K562 (cell line): ENCODE results near the gene E2F3. TPM values are rescaled to one million over a fixed set of nuclear protein-coding genes. Genes with fewer than 3 reads are reported as not detected.

Source experiments
- ARID1B ChIP-seq: fragments of 450-650 bp; IDR thresholded peaks from 2 replicates; pipeline ENCODE4 v1.6.1; 2016; ENCODE audit warnings: antibody characterized with exemption, mild to moderate bottlenecking, inconsistent platforms
- CEBPB ChIP-seq: fragments of 450-650 bp; IDR thresholded peaks from 2 replicates; pipeline ENCODE4 v1.6.1; 2016; ENCODE audit warnings: missing genetic modification characterization, missing compliant biosample characterization
- CXXC5 ChIP-seq: fragments of 250-450 bp; sonication (Bioruptor Pico); IDR thresholded peaks from 2 replicates; pipeline ENCODE4 v1.8.0; 2022; ENCODE audit warnings: inconsistent platforms, mild to moderate bottlenecking, moderate library complexity
- DPF2 ChIP-seq: fragments of 450-650 bp; IDR thresholded peaks from 2 replicates; pipeline ENCODE4 v1.6.1; 2016
- E2F4 ChIP-seq: sonication (generic); formaldehyde crosslinking; IDR thresholded peaks from 2 replicates; pipeline ENCODE4 v1.8.0; 2022; ENCODE audit warnings: mild to moderate bottlenecking, low read depth, missing genetic modification reagents
- ESRRB ChIP-seq: fragments of 250-450 bp; sonication (Bioruptor Pico); IDR thresholded peaks from 2 replicates; pipeline ENCODE4 v1.5.0; 2020; ENCODE audit warnings: mild to moderate bottlenecking, moderate library complexity, borderline replicate concordance
- ETV5 ChIP-seq: sonication (generic); formaldehyde crosslinking; IDR thresholded peaks from 2 replicates; pipeline ENCODE4 v1.4.0; 2020; ENCODE audit warnings: low read depth, mild to moderate bottlenecking, missing genetic modification reagents
- HMG20B ChIP-seq: fragments of 250-450 bp; sonication (Bioruptor Pico); IDR thresholded peaks from 2 replicates; pipeline ENCODE4 v1.5.0; 2021; ENCODE audit warnings: mild to moderate bottlenecking
- JUNB ChIP-seq: fragments of 450-650 bp; formaldehyde crosslinking; conservative IDR thresholded peaks from 2 replicates; pipeline ENCODE4 v1.4.0; 2020; ENCODE audit warnings: mild to moderate bottlenecking
- MAFG ChIP-seq: fragments of 450-650 bp; conservative IDR thresholded peaks from 2 replicates; pipeline ENCODE4 v1.6.1; 2016; ENCODE audit warnings: missing genetic modification characterization, missing compliant biosample characterization
- MYC ChIP-seq, 2 experiments: fragments of 250-450 bp in 1 of 2; sonication (Bioruptor Pico) in 1 of 2; IDR thresholded peaks; 2 replicates each; pipeline versions ENCODE4 v1.5.1 to v1.6.1; 2012 to 2021; ENCODE audit warnings: low read depth in 2 of 2, borderline replicate concordance in 1 of 2, improper control_type of control experiment in 1 of 2, low read length in 1 of 2, mild to moderate bottlenecking in 1 of 2, moderate library complexity in 1 of 2
- NR1H2 ChIP-seq: sonication (generic); formaldehyde crosslinking; IDR thresholded peaks from 2 replicates; pipeline ENCODE4 v1.4.0; 2020; ENCODE audit warnings: mild to moderate bottlenecking, missing genetic modification reagents
- RAD21 ChIP-seq, 2 experiments: fragments of 250-450 bp in 1 of 2; fragments of 450-650 bp in 1 of 2; sonication (Bioruptor Pico) in 1 of 2; formaldehyde crosslinking in 1 of 2; IDR thresholded peaks in 1 of 2; conservative IDR thresholded peaks in 1 of 2; 2 replicates each; pipeline versions ENCODE4 v1.4.0 to v1.8.0; 2020 to 2022; ENCODE audit warnings: mild to moderate bottlenecking in 2 of 2, moderate library complexity in 1 of 2
- RFX7 ChIP-seq: fragments of 250-450 bp; sonication (Bioruptor Pico); IDR thresholded peaks from 2 replicates; pipeline ENCODE4 v1.5.1; 2021; ENCODE audit warnings: mild to moderate bottlenecking
- USF2 ChIP-seq: sonication (generic); formaldehyde crosslinking; IDR thresholded peaks from 2 replicates; pipeline ENCODE4 v1.5.0; 2020; ENCODE audit warnings: missing genetic modification reagents
- WHSC1 ChIP-seq: IDR thresholded peaks from one replicate; pipeline ENCODE4 v1.6.1; 2012; ENCODE audit warnings: low read length, control low read depth, inconsistent platforms
- ZHX1 ChIP-seq: fragments of 150-350 bp; conservative IDR thresholded peaks from 2 replicates; pipeline ENCODE4 v1.6.1; 2014; ENCODE audit warnings: low read length
- ZNF121 ChIP-seq: sonication (generic); formaldehyde crosslinking; conservative IDR thresholded peaks from 2 replicates; pipeline ENCODE4 v1.8.0; 2022; ENCODE audit warnings: missing genetic modification reagents
- ZNF316 ChIP-seq: fragments of 450-650 bp; IDR thresholded peaks from 2 replicates; pipeline ENCODE4 v1.6.1; 2016
- ZNF398 ChIP-seq: fragments of 250-450 bp; sonication (Bioruptor Pico); IDR thresholded peaks from 2 replicates; pipeline ENCODE4 v1.8.0; 2021; ENCODE audit warnings: moderate library complexity, mild to moderate bottlenecking, inconsistent platforms
- ZNF717 ChIP-seq: fragments of 250-450 bp; sonication (Bioruptor Pico); IDR thresholded peaks from 2 replicates; pipeline ENCODE4 v1.5.0; 2021
- polyA plus RNA-seq, 8 experiments: library from polyadenylated mRNA; depleted of rRNA in 4 of 8; stranded (reverse) in 5 of 8; unstranded in 3 of 8; fragments of >200 nt; fragmentation: Nextera tagmentation in 2 of 8; fragmentation: Illumina TruSeq in 1 of 8; extraction: Ambion mirVana in 2 of 8; extraction: Trizol in 1 of 8; gene quantifications; 2 replicates each; pipeline versions ENCODE4 v1.2.1 to v1.2.3, GENCODE V29; 2011 to 2014; ENCODE audit warnings: inconsistent platforms in 1 of 8, missing spikeins in 1 of 8
- total RNA-seq, 7 experiments: library from RNA; depleted of rRNA in 6 of 7; stranded (reverse); fragments of >200 nt in 6 of 7; fragmentation: Illumina TruSeq in 2 of 7; extraction: Trizol in 2 of 7; gene quantifications; 2 replicates each; pipeline versions ENCODE4 v1.2.1 to v1.2.3, GENCODE V29; 2011 to 2021; ENCODE audit warnings: low replicate concordance in 1 of 7

Gene E2F3
- total and polyA plus RNA-seq, 9 of the 15 experiments (the other 6 are each of a cell fraction or from before 2014, with no cell fraction given): 11.1 to 44.7 (median 27.2) TPM

DNA sequence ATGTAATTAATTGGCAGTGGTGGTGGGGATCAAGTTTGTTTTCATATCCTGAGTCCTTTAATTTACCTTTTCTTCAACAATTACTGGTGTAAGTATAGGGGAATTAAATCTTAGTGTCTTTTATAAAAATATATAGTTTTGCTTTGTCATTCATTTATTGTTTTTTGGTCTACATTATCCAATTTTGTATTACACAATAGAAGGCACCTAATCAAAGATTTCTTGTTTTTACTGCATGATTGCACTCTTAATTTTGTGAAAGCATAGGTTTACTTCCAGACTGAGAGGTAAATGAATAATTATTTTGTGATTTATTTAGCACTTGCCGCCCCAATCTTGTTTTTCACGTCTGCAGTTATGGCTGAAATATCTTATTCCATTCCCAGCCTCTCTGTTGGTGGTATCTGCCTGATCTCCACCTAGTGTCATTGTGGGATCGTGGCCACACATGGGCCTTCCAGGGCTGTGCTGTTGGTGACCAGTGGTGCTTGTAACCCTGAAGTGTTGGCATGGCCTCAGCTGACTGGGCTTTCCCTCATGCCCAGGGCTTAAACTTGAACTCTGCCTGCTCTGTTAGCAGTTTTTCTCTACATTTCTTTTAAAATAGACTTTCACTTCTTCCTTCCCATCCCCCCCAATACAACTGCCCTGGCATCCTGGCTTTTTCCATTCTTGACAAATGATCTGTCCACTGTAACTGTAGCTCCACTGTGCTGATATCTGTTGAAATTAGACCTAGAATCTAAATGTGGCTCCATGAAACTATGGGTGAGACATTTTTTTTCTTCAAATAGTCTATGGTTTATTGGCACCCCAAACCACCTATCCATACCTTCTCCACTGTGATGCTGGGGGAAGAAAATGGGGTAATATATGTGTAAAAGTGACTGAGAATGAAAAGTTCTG lies 24.8 kb downstream of the E2F3 start (continued):
- TF ChIP-seq E2F4 (CRISPR knock-in tag) (no peak), CXXC5 (0 out of 2 replicates have a peak, but pooled peaks have one; percentile 26), ZNF398 (CRISPR knock-in tag) (no peak), ESRRB (no peak), ZNF717 (no peak), CEBPB (tag) (peak; percentile 72), JUNB (CRISPR knock-in tag) (no peak), ARID1B (no peak), DPF2 (no peak), ZNF316 (0 out of 2 replicates have a peak, but pooled peaks have one; percentile 10), HMG20B (CRISPR knock-in tag) (no peak), RAD21 (CRISPR knock-in tag; conservative IDR thresholded peaks at IDR 0.05 in 1 of 2, IDR thresholded peaks at IDR 0.05 in 1 of 2) (peak; percentile 14 to 24; a peak in 3 of 4 replicates), ETV5 (no peak), ZNF121 (CRISPR knock-in tag) (no peak), ZHX1 (no peak), MYC (IDR thresholded peaks at IDR 0.05; ENCODE audit: low read depth, low read length) (0 out of 2 replicates have a peak, but pooled peaks have one; percentile 12), MYC (CRISPR knock-in tag; IDR thresholded peaks at IDR 0.05; ENCODE audit: borderline replicate concordance, low read depth) (no peak), NR1H2 (CRISPR knock-in tag) (no peak), WHSC1 (no peak), USF2 (CRISPR knock-in tag) (no peak), RFX7 (CRISPR knock-in tag) (no peak), MAFG (tag) (no peak)
